ENCODE data around the gene TGM5. TPM values are rescaled to one million over a fixed set of nuclear protein-coding genes. Genes with fewer than 3 reads are reported as not detected.
"Not testable (repeated sequence)": the region's sequence is repeated elsewhere in the genome, so short reads cannot be mapped to it uniquely, and the experiment has no call there.

Gene TGM5
- polyA plus RNA-seq, 1 donor, result not detected

GRCh38 chr15:43214592-43215295 is 52.0 kb downstream of the TGM5 start:
- DNase-seq, result no peak

DNA sequence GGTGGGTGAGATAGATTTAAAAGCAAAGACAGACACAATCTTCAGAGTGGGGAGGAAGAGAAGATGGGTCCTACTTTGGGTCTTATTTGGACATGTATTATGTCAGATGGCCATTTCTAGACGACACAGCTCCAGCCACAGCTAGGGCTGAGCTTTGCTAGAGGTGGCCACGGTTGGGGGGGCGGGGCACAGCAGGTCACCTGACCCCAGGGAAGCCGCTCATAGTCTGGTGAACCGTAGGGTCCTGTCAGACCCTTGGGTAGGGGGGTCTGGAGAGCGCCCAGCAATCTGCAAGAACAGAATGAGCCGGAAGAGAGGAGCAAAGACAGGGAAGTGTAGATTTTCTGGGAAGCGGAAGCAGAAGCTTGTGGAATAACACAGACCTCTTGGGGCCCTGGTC is 52.6 kb downstream of the TGM5 start:
- DNase-seq, result no peak

GRCh38 chr15:43213466-43213865 is 53.3 kb downstream of the TGM5 start:
- no peak for DNase-seq

DNA sequence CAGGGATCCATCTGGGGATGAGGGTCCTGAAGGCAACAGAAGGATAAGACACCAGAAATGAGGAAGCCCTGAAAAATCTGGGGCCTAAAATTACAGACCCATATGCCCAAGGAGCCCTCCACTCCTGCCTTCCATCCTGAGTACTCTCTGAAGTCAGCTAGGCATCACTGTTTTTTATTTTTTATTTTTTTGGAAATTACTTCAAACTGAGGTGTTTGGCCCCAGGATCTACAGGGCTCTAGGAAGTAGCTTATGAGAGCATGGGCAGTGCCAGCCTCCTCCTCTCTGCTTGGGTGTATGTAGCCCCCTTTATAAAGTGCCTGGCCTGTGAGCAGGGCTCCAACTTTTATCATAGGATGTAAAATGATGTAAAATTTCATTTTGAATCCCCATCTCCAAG is 53.8 kb downstream of the TGM5 start:
- DNase-seq, result no peak

DNA sequence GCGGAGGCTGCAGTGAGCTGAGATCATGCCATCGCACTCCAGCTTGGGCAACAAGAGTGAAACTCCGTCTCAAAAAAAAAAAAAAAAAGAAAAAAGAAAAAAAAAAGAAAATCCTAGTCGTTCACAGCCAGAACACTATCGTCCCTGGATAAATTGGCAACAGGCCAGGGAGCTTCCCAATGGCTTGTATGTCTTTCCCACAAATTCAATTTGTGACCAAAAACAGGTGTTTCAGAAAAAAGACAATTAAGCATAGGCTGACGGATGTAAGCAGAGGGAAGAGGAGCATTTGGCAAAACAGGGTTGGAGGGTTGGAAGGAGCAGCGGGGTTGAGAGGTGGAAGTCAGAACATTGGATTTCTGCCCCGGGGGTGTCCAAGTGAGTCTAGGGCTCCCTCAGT is 54.4 kb downstream of the TGM5 start:
- DNase-seq, result no peak

DNA sequence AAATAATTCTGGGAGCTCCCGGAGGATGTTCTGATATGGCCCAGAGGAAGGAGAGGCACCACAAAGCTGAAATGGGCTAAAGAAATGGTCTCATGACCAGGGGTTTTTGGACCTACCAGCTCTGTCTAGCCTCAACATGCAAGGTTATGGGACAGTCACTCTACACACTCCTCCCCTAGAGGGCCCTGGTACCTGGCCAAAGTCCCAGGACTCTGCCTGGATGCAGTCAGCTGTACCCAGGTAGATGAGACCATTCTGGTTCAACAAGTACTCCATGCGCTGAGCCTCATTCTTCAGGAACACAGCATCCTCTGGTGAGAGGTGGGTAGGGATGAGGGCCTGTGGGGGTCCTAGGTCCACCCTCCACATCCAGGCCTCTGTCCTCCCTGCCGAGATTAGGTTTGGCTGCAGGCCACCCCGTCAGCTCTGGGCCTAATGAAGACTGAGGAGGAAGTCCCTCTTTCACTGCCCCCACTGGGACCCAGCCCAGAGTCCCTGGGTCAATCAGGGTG is 55.4 kb downstream of the TGM5 start:
- DNase-seq, result no peak

DNA sequence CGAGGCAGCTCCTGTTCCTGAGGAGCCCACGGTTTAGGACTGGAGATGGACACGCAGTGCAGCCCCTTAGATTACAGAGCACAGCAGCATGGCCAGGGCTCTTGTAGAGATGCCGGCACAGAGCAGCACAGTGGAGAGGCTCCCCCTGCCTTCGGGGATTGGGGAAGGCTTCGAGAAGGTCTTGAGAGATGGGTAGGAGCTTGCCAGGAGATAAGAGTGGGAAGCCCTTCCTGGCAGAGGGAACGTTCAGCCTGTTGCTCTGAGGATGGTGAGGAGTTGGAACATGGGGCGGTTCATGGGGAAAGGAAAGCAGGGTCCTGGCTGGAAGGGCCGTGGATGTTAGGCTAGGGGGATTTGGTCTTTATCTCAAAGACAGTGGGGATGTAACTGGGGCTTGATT is 55.9 kb downstream of the TGM5 start:
- DNase-seq, result no peak

DNA sequence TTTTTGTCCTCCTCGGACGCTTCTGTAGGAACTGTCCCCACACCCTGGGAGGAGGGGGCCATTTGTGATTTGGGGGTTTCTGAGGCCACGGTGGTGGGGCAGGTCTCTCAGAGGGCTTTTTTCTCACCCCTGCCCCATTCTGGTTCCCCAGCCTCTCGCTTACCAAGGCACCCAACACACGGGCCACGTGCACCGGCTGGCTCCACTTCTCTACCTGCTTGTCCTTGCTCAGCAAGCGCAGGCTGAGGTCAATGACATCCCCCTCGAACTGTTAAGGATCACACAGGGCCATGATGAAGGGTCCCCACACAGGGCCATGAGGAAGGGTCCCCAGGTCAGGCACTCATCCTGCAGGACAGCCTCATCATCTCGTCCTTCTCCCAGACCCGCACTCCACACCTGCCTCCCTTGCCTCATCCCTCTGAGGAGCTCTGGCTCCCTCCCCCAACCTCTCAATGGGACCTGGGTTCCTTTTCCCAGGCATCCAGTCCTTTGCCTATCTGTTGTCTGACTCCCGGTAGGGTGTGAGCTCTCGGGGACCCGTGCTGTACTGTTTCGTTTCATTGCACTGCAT is 56.5 kb downstream of the TGM5 start:
- no peak for DNase-seq

GRCh38 chr15:43209059-43209824 is 57.5 kb downstream of the TGM5 start:
- no peak for DNase-seq

GRCh38 chr15:43208052-43209002 is 58.4 kb downstream of the TGM5 start:
- DNase-seq, result no peak

- no peak for DNase-seq
Observed at GRCh38 chr15:43207024-43207423, 59.7 kb downstream of the TGM5 start.

DNA sequence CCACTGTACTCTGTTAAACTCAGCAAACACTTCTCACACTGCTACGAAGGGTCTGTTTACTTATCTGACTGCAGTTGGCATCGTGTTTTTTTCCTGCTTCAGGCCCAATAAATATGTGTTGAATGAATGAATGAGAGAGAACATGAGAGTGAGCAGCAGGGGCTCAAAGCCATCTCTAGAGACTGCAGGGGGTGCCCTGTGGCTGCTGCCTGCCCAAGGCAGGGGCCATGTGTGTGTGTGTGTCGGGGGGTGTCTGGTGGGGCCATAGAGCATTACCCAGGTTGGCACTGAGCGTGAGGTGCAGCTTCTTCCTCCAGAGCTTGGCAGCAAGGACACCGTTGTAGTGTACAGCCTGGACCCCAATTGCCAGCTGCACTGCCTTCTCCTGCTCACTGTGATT is 60.7 kb downstream of the TGM5 start:
- no peak for DNase-seq

GRCh38 chr15:43204016-43204901 is 62.5 kb downstream of the TGM5 start:
- DNase-seq, result no peak

GRCh38 chr15:43199945-43200488 is 66.7 kb downstream of the TGM5 start:
- no peak for DNase-seq

GRCh38 chr15:43198992-43199391 is 67.7 kb downstream of the TGM5 start:
- DNase-seq, result no peak

DNA sequence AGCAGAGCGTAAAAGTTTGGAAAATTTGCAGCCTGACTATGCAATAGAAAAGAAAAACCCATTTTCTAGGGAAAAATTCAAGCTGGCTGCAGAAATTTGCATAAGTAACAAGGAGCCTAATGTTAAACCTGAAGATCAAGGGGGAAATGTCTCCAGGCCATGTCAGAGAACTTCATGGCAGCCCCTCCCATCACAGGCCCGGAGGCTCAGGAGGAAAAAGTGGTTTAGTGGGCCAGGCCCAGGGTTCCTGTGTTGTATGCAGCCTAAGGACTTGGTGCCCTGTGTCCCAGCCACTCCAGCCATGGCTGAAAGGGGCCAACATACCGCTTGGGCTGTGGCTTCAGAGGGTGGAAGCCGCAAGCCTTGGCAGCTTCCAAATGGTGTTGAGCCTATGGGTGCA is 68.2 kb downstream of the TGM5 start:
- DNase-seq, result not testable (repeated sequence)

DNA sequence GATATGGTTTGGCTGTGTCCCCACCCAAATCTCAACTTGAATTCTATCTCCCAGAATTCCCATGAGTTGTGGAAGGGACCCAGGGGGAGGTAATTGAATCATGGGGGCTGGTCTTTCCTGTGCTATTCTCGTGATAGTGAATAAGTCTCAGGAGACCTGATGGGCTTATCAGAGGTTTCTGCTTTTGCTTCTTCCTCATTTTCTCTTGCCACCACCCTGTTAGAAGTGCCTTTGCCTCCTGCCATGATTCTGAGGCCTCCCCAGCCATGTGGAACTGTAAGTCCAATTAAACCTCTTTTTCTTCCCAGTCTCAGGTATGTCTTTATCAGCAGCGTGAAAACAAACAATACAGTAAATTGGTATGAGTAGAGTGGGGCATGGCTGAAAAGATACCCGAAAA is 69.0 kb downstream of the TGM5 start:
- DNase-seq, result not testable (repeated sequence)

- no peak for DNase-seq
Observed at GRCh38 chr15:43196760-43197548, 69.8 kb downstream of the TGM5 start.

GRCh38 chr15:43194795-43195194 is 71.9 kb downstream of the TGM5 start:
- no peak for DNase-seq

GRCh38 chr15:43193710-43194109 is 73.0 kb downstream of the TGM5 start:
- DNase-seq, result no peak

Data from left kidney (tissue), 2 donors.